HG02840 (cell line): ENCODE data around the gene LRRC45.
"Not testable (repeated sequence)": the region's sequence is repeated elsewhere in the genome, so short reads cannot be mapped to it uniquely, and the experiment has no call there.

ENCODE experiments used
- ATAC-seq: cut with Tn5 transposase; IDR thresholded peaks from one replicate; pipeline ENCODE4 v1.9.1; 2021; ENCODE audit warnings: mild to moderate bottlenecking, moderate library complexity, moderate number of reproducible peaks; ENCODE audit not compliant: unreplicated experiment, low FRiP score

LRRC45 gene

DNA sequence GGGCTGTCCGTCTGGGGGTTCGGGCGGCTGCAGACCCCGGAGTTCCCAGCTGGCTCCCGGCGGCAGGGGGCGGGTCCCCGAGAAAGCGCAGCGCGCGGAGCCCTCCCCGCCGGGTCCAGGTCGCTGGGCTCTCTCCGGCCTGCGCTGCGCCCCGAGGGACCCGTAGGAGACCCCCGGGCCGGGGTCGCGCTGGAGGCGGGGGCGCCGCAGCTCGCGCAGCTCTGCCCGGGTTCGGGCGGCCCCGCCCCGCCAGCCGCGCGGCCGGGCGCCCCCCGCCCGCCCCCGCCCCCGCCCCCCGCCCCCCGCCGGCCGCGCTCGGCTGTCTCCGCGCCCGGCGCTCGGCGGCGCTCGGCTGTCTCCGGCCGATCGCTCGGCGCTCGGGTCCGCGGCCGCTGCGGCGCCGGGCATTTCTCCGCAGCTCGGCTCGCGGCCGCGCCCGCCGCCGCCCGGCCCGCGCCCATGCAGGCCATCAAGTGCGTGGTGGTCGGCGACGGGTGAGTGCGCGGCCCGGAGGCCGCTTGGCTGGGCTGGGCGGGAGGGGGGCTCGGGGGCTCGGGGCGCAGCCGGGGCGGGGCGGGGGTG lies 8.3 kb downstream of the LRRC45 start, which contains the start of gene RAC3:
Gene RAC3 (plus strand): TSS at position 376 of the 582 bp plus-strand sequence. CDS start 84 bp downstream, at position 460.
- no peak for ATAC-seq

DNA sequence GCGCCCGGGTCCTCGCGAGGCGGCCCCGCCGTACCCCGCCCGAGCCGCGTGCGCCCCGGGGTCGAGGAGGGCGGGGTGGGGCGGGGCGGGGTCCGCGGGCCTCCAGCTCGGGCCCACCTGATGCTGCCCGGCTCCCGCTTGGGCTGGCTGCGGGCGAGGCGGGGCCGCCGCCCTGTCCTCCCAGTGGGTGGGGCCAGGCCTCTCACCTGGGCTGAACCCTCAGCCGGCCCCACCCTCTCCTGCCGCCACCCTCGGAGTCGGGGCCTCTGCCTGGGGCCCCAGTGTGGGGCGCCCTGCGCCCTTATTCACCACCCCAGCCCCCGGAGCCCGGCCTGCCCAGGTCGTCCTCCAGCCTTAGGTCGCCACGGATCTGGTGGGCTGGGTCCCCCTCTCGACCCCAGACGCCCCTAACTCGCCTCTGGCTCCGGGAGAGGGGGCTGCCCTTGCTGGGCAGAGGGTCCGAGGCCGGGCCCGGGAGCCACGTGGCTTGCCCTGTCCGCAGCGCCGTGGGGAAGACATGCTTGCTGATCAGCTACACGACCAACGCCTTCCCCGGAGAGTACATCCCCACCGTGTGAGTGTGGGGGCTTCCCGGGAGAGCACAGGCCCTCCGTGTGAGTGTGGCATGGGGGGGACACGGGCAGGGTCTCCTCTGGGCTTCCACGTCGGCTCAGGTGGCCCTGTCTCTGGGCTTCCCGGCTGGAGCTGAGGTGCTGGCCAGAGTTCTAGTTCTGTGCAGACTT lies 9.0 kb downstream of the LRRC45 start:
- no peak for ATAC-seq

DNA sequence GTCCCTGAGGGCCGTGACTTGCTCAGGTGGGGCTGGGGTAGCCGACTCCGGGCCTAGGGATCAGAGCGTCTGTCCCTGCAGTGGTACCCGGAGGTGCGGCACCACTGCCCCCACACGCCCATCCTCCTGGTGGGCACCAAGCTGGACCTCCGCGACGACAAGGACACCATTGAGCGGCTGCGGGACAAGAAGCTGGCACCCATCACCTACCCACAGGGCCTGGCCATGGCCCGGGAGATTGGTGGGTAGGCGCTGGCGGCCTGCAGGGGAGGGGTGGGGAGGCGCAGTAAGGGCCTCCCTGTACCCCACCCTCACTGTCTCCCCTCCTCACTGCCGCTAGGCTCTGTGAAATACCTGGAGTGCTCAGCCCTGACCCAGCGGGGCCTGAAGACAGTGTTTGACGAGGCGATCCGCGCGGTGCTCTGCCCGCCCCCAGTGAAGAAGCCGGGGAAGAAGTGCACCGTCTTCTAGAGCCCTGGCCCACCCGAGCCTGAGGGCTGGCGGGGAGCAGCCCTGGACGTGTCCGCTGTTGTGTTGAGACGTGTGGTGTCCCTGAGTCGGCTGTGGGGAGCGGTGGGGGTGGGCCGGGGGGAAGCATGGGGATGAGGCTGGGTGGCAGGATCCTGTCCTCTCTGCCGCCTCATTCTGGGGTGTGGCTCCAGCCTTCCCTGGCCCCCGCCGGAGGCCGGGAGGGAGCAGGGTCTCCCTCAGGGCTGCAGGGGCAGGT lies 10.4 kb downstream of the LRRC45 start:
- ATAC-seq, result no peak

DNA sequence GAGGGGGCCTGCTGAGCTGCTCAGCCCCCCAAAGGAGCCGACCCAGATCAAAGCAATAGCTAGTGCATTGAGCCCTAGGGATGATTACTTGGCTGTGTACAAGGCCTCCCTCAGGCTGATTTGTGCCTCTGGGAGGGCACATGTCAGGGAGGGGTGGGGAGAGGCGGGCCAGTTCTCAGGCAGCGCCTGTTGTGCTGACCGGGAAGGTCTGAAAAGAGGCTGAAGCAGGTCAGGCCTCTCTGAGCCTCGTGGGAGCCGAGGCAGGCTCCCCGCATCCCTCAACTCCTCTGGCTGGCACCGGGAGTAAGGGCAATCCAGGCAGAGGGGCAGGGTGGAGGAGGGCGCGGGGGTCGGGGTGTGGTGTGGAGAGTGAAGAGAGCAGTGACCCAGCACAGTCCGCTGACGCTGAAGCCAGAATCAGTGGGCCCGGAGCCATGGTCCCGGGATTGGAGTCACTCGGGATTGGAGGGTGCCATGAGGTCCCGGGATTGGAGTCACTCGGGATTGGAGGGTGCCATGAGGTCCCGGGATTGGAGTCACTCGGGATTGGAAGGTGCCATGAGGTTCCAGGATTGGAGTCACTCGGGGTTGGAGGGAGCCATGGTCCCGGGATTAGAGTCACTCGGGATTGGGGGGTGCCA lies 11.4 kb downstream of the LRRC45 start:
- no peak for ATAC-seq

DNA sequence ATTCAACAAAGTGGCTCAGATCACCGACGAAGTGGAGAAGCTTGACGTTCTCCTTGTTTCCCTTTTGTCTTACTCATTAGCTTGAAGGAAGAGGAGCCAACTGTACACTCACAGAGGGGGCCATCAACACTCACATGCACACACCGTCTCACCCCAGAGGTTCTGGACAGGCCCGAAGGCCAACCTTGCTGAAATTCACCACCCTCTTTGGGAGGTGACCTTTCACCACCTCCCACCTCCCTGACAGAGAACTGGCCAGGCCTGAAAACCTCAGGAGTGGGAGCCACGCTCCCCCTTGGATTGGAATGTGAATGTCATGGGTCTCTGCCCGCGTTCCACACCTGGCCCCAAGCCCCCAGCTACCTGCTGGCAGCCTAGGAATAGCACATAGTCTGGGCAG lies 12.4 kb downstream of the LRRC45 start:
- ATAC-seq, result no peak

DNA sequence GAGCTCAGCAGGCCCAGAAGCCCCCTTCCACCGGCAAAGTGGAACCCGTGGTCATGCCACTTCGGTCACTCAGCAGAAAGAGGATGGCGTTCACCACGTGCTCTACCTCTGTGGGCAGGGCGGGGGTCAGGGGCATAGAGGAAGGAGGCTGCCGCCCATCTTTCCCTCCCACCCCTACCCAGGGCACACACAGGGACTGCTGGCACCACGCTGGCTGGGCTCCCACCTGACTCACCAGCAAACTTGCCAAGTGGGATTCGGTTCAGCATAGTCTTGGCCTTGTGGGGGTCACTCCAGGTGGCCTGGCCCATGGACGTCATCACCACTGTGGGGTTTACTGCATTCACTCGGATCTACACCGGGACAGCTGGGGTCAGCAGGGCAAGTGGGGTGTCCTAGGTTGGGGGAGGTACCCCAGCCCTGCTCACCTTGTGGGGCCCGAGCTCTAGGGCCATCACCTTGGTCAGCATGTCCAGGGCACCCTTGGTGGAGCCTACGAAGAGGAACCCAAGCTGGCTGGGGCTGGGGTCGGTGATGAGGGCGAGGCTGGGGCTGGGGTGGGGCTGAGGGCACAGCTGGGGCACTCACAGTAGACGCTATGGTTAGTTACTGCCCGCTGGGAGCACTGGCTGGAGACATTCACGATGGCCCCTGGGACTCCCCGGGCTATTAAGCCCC lies 13.0 kb downstream of the LRRC45 start:
- no peak for ATAC-seq

DNA sequence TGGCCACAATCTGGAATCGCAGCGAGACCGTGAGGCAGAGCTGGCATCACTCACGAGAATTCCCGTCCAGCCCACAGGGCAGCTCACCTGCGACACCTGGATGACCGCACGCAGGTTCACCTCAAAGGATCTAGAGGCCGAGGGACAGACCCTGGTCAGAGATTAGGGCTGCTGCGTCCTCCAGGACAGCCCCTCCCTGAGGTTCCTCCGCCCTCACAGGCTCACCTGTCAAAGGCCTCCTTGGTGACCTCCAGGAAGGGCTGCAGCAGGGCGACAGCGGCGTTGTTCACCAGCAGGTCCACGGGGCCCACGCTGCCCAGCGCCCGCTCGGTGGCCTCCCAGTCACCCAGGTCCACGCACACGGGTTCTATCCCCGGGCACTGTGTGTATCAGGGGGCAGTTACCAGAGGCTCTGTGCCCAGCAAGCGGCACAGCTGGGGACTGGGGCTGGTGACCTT lies 13.6 kb downstream of the LRRC45 start:
- no peak for ATAC-seq

DNA sequence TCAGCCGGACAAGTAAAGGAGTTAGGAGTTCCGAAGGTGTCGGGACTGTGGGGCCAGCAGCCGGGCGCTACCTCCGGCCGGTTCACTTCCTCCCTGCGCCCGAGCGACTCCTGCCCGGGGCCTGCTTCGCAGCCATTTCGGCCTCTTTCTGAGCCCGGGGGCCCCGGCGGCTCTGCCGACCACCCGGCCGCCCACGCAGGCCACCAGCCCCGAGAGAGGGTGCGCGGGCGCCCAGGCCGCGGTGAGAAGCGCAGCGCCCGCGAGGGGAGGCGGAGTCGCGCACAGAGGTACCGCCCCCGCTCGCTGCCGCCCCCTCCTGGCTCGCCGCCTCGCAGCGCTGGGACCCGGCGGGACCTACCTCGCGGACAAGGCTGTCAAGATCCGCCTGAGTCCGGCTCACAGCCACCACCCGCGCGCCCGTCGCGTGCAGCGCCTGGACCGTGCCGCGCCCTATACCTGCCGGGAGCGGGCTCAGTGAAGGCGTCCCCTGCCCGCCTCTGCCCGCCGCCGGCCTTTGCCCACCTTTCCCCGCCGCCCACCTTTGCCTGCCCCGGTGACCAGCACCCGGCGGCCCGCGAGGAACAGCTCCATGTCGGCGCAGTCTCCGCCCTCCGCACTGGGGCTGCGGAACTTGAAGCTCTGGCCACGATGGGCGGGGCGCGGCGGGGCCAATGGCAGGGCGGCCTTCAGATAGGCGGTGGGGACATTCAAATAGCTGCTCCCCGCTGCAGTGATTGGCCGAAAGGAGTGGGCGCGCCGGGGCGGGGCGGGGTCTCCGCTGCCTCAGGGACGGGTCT lies 14.2 kb downstream of the LRRC45 start, which contains the start of gene DCXR:
Gene DCXR (minus strand): TSS at position 606 of the 797 bp plus-strand sequence. CDS start 15 bp downstream, at position 591.
- peak; percentile 83 for ATAC-seq

DNA sequence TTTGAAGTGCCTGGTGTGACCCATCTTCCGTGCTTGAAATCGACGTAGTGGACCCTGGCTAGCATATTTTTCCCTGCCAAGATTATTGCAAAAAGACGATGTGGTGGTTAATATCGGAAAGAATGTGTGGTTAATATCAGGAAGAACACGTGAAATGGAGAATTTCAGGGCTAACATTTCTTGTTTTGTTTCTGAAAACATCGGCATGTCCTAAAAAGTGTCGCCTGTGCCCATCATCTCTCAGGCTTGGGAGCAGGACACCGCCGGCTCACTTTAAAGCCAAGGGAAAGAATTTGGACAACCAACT lies 14.7 kb downstream of the LRRC45 start:
- no peak for ATAC-seq

DNA sequence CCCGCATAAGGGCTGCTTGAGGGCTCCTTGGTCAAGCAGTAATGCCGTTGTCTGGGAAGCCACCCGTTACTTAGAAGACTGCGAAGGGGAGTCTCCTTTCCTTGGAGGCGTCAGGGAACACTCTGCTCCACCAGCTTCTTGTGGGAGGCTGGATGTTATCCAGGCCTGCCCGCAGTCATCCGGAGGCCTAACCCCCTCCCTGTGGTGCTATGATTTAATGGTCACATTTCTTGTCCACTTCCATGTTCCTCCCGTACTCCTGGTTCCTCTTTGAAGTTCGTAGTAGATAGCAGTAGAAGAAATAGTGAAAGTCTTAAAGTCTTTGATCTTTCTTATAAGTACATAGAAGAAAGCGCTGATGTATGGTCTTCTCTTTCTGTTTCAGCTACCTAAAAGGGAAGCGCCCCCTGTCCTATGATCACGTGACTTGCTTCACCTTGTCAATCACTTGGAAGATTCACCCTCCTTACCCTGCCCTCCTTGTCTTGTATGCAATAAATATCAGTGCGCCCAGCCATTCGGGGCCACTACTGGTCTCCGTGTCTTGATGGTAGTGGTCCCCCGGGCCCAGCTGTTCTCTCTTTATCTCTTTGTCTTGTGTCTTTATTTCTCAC lies 15.8 kb downstream of the LRRC45 start:
- not testable (repeated sequence) for ATAC-seq

DNA sequence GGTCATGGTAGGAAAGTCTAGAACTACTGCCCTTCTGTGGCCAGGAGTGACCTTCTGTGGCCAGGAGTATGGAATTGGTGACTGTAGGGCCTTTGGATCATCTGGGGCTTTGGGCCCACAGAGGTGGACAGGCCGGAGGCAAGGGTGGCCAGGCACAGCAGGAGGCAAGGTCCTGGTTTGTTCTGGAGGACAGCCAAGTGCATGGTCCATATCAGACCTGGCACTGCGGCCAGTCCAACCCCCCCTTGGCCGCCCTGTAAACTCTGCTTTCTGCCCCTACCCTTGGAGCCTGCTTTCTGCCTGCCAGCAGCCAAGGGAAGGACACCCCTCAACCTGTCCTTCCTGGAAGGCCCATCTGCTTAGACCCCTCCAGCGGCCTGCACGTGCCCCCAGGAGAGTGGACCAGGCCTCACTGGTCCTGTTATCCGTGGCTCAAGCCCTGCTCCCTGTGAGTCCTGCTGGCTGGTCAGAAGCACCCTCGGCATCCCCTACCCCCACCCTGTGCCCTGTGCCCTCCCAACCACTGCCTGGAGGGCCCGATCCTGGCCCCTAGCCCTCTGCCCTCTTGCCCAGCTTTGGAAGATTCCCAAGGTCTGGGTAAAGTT lies 16.7 kb downstream of the LRRC45 start:
- no peak for ATAC-seq

DNA sequence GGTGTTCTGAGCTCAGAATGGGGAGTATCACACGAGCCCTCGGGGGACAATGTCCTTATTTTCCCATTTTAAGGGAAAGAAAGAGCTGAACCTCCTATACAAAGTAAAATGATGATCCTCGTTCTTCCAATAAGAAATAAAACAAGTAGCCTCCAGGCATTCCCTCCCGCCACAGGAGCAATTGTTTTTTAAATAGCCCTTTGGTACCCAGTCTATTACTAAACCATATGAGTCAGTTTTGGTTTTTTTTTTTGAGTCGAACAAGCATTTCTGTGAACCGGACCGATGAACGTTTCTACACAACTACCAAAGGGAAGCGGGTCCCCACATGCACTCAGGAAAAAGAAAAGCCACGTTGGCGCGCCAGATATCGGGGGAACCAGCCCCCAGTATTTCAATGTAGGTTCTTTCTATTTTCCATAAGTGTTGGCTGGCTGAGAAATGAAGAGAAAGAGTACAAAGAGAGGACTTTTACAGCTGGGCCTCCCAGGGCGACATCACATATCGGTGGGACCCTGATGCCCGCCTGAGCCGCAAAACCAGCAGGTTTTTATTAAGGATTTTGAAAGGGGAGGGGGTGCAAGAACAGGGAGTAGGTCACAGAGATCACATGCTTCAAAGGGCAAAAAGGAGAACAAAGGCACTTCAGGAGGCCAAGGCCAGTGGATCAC lies 18.2 kb downstream of the LRRC45 start:
- ATAC-seq, result no peak

DNA sequence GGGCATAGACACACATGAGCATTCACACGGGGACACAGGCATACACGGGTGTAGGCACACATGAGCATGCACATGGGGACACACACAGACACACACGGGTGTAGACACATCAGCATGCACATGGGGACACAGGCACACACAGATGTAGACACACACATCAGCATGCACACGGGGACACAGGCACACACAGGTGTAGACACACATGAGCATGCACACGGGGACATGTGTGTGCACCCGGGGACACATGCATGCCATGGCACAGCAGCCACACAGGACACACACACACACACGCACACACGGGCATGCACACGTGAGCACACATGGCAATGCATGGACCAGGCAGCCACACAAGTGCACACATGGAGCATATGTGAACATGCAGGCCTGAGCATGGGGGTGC lies 19.5 kb downstream of the LRRC45 start:
- no peak for ATAC-seq

DNA sequence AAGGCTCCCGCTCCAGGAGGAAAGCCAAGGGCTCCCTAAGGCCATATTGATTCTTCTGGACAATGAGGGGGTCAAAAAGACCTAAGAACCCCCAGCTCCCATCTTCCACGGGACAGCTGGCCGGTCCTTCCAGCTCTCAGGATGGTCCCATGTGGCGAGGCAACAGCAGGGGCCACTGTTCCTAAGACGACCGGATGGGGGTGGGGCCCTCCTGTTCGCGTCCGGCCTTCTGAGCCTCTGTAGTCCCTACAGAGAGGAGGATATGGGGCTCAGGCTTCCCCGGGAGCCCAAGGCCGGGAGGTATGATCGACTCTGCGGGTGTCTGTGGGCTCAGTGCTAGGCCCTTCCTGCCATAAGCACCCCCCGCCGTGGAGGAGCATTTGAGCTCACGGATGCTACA lies 20.4 kb downstream of the LRRC45 start:
- ATAC-seq, result no peak

DNA sequence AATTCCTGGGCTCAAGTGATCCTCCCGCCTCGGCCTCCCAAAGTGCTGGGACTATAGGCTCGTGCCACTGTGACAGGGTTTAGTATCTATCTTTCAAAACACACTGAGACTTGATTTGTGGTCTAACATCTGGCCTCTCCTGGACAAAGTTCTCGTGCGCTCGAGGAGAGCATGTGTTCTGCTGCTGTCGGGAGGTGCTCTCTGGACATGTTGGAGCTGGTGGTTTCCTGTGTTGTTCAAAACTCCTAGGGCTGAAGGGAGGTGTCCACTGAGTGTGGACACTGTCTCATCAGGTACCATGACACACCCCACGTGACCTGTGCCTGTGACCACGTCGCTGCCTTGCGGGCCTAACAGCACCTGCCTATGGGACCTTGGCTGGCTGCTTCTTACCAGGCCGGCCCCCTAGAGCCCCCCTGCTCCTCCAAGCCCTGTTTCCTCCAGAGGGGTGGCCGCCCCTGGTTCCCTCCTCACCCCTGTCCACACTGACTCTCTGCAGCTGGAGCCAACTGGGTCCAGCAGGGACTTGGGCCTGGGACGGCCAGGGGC lies 22.9 kb downstream of the LRRC45 start:
- no peak for ATAC-seq

DNA sequence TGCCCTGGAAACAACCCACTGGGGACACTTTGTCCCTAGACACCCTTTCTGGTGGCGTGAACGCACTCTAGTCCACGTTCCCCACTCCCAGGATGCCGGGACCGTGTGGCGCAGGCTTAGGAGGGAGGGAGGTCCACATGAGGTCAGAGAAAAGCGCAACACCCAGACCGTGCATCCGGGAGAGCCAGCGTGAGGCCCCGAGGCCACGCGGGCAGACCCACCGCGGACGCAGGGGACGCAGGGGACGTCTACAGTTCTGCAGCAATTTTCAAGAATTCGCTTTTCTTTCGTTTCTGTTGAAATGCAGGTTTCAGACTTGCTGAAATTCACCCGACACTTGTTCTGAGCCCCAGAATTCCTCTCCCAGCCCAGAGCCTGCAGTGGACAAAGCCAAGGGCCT lies 23.8 kb downstream of the LRRC45 start:
- ATAC-seq, result no peak

DNA sequence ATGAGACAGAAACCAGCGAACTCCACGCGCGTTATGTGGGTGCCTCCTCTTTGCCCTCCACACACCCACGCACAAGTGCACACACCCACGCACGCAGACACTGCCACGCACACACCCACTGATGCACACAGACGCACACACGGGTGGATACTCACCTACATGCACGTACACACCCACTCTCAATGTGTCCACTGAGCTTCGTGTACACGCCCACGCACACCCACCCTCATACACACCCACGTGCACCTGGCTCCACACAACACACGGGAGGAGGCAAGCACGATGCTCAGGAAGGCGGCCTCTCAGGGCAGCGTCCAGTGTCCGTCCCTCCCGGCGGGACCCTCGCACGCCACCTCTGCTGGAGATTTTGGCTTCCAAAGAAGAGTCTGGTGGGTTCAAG lies 24.3 kb downstream of the LRRC45 start:
- ATAC-seq, result no peak

DNA sequence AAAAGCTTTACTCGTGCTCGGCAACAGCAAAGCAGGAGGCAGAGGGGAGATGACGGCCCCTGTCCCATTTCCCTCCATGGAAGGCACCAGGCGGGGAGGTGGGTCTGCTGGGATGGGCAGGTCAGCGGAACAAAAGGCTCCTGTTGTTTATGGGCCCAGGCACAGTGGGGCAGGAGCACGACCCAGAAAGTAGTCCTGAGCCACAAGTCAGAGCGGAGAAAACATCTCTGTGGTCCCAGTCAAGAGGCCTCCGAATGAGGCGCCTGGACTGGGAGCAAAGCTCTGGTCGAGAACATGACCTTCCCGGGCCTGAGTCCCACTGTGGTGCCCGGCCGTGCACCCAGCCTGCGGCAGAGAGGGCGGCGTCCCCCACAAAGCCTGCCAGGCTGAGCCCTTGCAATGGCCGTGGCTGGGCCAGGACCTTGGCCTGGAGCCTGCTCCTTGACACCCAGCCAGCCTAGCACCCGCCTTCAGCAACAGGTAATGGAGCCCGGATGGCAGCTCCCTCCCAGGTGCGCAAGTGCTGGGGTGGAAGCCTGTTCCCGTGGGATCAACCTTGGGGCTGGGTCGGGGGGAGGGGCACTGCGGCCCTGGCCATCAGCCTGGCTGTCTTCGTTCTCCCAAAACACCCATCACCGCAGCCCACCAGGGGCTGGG lies 24.9 kb downstream of the LRRC45 start:
- ATAC-seq, result no peak
